HepG2 (cell line): Measurements from ENCODE around the gene DCTN2. TPM values are rescaled to one million over a fixed set of nuclear protein-coding genes. Genes with fewer than 3 reads are reported as not detected.

Experiments used
- ESRRA ChIP-seq: sonication (generic); formaldehyde crosslinking; IDR thresholded peaks from 2 replicates; pipeline ENCODE4 v1.5.1; 2020; ENCODE audit warnings: mild to moderate bottlenecking, low read depth, missing genetic modification reagents
- ISL2 ChIP-seq: sonication (generic); formaldehyde crosslinking; IDR thresholded peaks from 2 replicates; pipeline ENCODE4 v1.5.0; 2020; ENCODE audit warnings: missing genetic modification reagents
- LCORL ChIP-seq, 2 experiments: fragments of 450-650 bp in 1 of 2; sonication (generic) in 1 of 2; formaldehyde crosslinking in 1 of 2; IDR thresholded peaks; 2 replicates each; pipeline versions ENCODE4 v1.5.0 to v1.6.1; 2017 to 2020; ENCODE audit warnings: antibody characterized with exemption in 1 of 2, missing genetic modification reagents in 1 of 2
- NFE2L1 ChIP-seq: sonication (generic); formaldehyde crosslinking; IDR thresholded peaks from 2 replicates; pipeline ENCODE4 v1.4.0; 2020; ENCODE audit warnings: missing genetic modification reagents, mild to moderate bottlenecking, borderline replicate concordance
- PRPF4 ChIP-seq: fragments of 200-400 bp; formaldehyde crosslinking; IDR thresholded peaks from 2 replicates; pipeline ENCODE4 v1.6.1; 2016; ENCODE audit warnings: low read length, low read depth; ENCODE audit not compliant: poor library complexity, severe bottlenecking
- RCOR2 ChIP-seq: IDR thresholded peaks from 2 replicates; pipeline ENCODE4 v1.6.1; 2016; ENCODE audit warnings: missing biosample characterization, missing genetic modification reagents
- REL ChIP-seq: sonication (generic); formaldehyde crosslinking; conservative IDR thresholded peaks from 2 replicates; pipeline ENCODE4 v1.8.0; 2022; ENCODE audit warnings: mild to moderate bottlenecking, missing genetic modification reagents, moderate library complexity
- RERE ChIP-seq: IDR thresholded peaks from 2 replicates; pipeline ENCODE4 v1.6.1; 2016; ENCODE audit warnings: low read depth, missing genetic modification reagents, missing compliant biosample characterization
- SIN3B ChIP-seq: fragments of 150-350 bp; IDR thresholded peaks from 2 replicates; pipeline ENCODE4 v1.6.1; 2014; ENCODE audit warnings: low read length
- TBL1XR1 ChIP-seq: fragments of 150-350 bp; IDR thresholded peaks from 2 replicates; pipeline ENCODE4 v1.6.1; 2014; ENCODE audit warnings: borderline replicate concordance, low read length; ENCODE audit not compliant: partially characterized antibody
- TBP ChIP-seq: sonication (generic); formaldehyde crosslinking; IDR thresholded peaks from 2 replicates; pipeline ENCODE4 v1.5.0; 2020; ENCODE audit warnings: missing genetic modification reagents
- ZFP90 ChIP-seq: sonication (generic); formaldehyde crosslinking; IDR thresholded peaks from 2 replicates; pipeline ENCODE4 v1.8.0; 2022; ENCODE audit warnings: missing genetic modification reagents, mild to moderate bottlenecking, inconsistent platforms, borderline replicate concordance
- ZNF546 ChIP-seq: sonication (generic); formaldehyde crosslinking; conservative IDR thresholded peaks from 2 replicates; pipeline ENCODE4 v1.8.1; 2023; ENCODE audit warnings: mild to moderate bottlenecking, missing genetic modification reagents
- ZNF670 ChIP-seq: sonication (generic); formaldehyde crosslinking; IDR thresholded peaks from 2 replicates; pipeline ENCODE4 v1.8.0; 2022; ENCODE audit warnings: mild to moderate bottlenecking, missing genetic modification reagents, borderline replicate concordance
- ZSCAN12 ChIP-seq: sonication (generic); formaldehyde crosslinking; IDR thresholded peaks from 2 replicates; pipeline ENCODE4 v1.9.0; 2021; ENCODE audit warnings: mild to moderate bottlenecking, missing genetic modification reagents
- polyA plus RNA-seq, 8 experiments: library from polyadenylated mRNA; depleted of rRNA in 3 of 8; stranded (reverse) in 7 of 8; unstranded in 1 of 8; fragments of >200 nt; fragmentation: Illumina TruSeq in 4 of 8; extraction: Trizol in 4 of 8; gene quantifications; 2 replicates each; pipeline versions ENCODE4 v1.2.1 to v1.2.3, GENCODE V29; 2011 to 2016; ENCODE audit warnings: low read depth in 4 of 8, missing spikeins in 1 of 8, mixed read lengths in 1 of 8; ENCODE audit not compliant: insufficient read depth in 1 of 8
- total RNA-seq, 5 experiments: library from RNA; depleted of rRNA; stranded (reverse); fragments of >200 nt; fragmentation: Illumina TruSeq; extraction: Trizol; gene quantifications; 2 replicates each; pipeline ENCODE4 v1.2.3, GENCODE V29; 2016; ENCODE audit warnings: low read depth in 1 of 5
- TF ChIP-seq, protein P1 (sequence below): IDR thresholded peaks from 2 replicates; pipeline ENCODE4 v1.6.1; 2018; ENCODE audit warnings: missing genetic modification reagents
- TF ChIP-seq, protein P2 (sequence below): sonication (generic); formaldehyde crosslinking; IDR thresholded peaks from 2 replicates; pipeline ENCODE4 v1.4.0; 2020; ENCODE audit warnings: mild to moderate bottlenecking, missing genetic modification reagents
- TF ChIP-seq, protein P3 (sequence below): IDR thresholded peaks from 2 replicates; pipeline ENCODE4 v1.6.1; 2012; ENCODE audit warnings: inconsistent platforms

DCTN2 gene
- total and polyA plus RNA-seq, 2 of the 13 experiments (the other 11 are each of a cell fraction or from before 2014, with no cell fraction given), result 72.0 to 77.4 TPM

GRCh38 chr12:57487597-57488401, 59.2 kb downstream of the DCTN2 start, which contains the start of gene MARS1 (continued):
- TF ChIP-seq RERE (CRISPR knock-in tag) (no peak), ZSCAN12 (no peak), NFE2L1 (CRISPR knock-in tag) (no peak), ZFP90 (CRISPR knock-in tag) (no peak), ESRRA (CRISPR knock-in tag) (no peak), ZNF670 (0 out of 2 replicates have a peak, but pooled peaks have one; percentile 36), LCORL (IDR thresholded peaks at IDR 0.05) (no peak), LCORL (CRISPR knock-in tag; IDR thresholded peaks at IDR 0.05) (peak; percentile 62; the same call in 1 of the 2 replicates), ZNF546 (no peak), REL (no peak), TBP (CRISPR knock-in tag) (no peak; the same call in 1 of the 2 replicates), TBL1XR1 (no peak), RCOR2 (CRISPR knock-in tag) (0 out of 2 replicates have a peak, but pooled peaks have one; percentile 20), PRPF4 (no peak), SIN3B (0 out of 2 replicates have a peak, but pooled peaks have one; percentile 37), ISL2 (CRISPR knock-in tag) (0 out of 2 replicates have a peak, but pooled peaks have one; percentile 13)
- TF ChIP-seq, protein P1, sequence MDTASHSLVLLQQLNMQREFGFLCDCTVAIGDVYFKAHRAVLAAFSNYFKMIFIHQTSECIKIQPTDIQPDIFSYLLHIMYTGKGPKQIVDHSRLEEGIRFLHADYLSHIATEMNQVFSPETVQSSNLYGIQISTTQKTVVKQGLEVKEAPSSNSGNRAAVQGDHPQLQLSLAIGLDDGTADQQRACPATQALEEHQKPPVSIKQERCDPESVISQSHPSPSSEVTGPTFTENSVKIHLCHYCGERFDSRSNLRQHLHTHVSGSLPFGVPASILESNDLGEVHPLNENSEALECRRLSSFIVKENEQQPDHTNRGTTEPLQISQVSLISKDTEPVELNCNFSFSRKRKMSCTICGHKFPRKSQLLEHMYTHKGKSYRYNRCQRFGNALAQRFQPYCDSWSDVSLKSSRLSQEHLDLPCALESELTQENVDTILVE (CRISPR knock-in tag), result peak; percentile 80; the same call in 1 of the 2 replicates
- TF ChIP-seq, protein P2, sequence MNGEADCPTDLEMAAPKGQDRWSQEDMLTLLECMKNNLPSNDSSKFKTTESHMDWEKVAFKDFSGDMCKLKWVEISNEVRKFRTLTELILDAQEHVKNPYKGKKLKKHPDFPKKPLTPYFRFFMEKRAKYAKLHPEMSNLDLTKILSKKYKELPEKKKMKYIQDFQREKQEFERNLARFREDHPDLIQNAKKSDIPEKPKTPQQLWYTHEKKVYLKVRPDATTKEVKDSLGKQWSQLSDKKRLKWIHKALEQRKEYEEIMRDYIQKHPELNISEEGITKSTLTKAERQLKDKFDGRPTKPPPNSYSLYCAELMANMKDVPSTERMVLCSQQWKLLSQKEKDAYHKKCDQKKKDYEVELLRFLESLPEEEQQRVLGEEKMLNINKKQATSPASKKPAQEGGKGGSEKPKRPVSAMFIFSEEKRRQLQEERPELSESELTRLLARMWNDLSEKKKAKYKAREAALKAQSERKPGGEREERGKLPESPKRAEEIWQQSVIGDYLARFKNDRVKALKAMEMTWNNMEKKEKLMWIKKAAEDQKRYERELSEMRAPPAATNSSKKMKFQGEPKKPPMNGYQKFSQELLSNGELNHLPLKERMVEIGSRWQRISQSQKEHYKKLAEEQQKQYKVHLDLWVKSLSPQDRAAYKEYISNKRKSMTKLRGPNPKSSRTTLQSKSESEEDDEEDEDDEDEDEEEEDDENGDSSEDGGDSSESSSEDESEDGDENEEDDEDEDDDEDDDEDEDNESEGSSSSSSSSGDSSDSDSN, result peak; percentile 44; the same call in 1 of the 2 replicates
- TF ChIP-seq, protein P3, sequence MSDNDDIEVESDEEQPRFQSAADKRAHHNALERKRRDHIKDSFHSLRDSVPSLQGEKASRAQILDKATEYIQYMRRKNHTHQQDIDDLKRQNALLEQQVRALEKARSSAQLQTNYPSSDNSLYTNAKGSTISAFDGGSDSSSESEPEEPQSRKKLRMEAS, result peak; percentile 77
